HCT116 (cell line): Measurements from ENCODE around the gene ID3. TPM values are rescaled to one million over a fixed set of nuclear protein-coding genes. Genes with fewer than 3 reads are reported as not detected.
A peak's percentile ranks its signal among the peaks of the same experiment; 100 is the strongest.

Source experiments
- ATAC-seq: fragments of 200-7000 bp; cut with Tn5 transposase; 2 replicates; pipeline ENCODE4 v1.9.1; 2020; ENCODE audit warnings: mild to moderate bottlenecking, moderate library complexity
- BruUV-seq: library from RNA; stranded (reverse); fragments of 400-500 nt; replicated peaks from 2 replicates; lab custom pipeline; 2021; lab: Mats Ljungman, UMichigan
- CTCF ChIA-PET: fragments of 300-600 bp; sonication (Branson Sonifier 250); formaldehyde crosslinking; loops from one replicate; lab custom pipeline; 2021; ENCODE audit warnings: antibody characterized with exemption; lab: Charles Lee
- POLR2A ChIA-PET: fragments of 300-600, 350-600 bp; sonication (Branson Sonifier 250); formaldehyde crosslinking; loops from one replicate; lab custom pipeline; 2021; ENCODE audit warnings: antibody characterized with exemption; lab: Charles Lee
- RAD21 ChIA-PET, 2 experiments: fragments of 300-600 bp; sonication (Branson Sonifier 250); formaldehyde crosslinking; loops; one replicate each; lab custom pipeline; 2023; ENCODE audit warnings: low total read pairs in 2 of 2; ENCODE audit not compliant: uncharacterized antibody in 2 of 2, unreplicated experiment in 2 of 2, low non-redundant PET in 1 of 2; lab: Charles Lee
- DNase-seq: peaks from one replicate; pipeline ENCODE4 v3.0.0-alpha.2; 2010; ENCODE audit warnings: low read depth, low spot score
- H2AFZ ChIP-seq: fragments of 200-600 bp; shearing (Covaris generic), sonication (generic); 2 replicates; pipeline ENCODE4 v1.6.1; 2017; ENCODE audit warnings: low read depth, mixed run types, mixed read lengths, antibody characterized with exemption, low read length; ENCODE audit not compliant: poor library complexity, severe bottlenecking
- H3K27ac ChIP-seq: 2 replicates; pipeline ENCODE4 v1.5.1; 2012; ENCODE audit warnings: low read depth, low read length
- H3K27me3 ChIP-seq: fragments of 200-600 bp; sonication (generic); 2 replicates; pipeline ENCODE4 v1.6.1; 2016; ENCODE audit warnings: mixed run types, low read length, mixed read lengths; ENCODE audit not compliant: insufficient read depth
- H3K36me3 ChIP-seq, 2 experiments: fragments of 200-500 bp in 1 of 2; fragments of 200-600 bp in 1 of 2; sonication (Bioruptor generic) in 1 of 2; sonication (generic) in 1 of 2; 2 replicates each; pipeline versions ENCODE4 v1.5.1 to v1.6.1; 2014 to 2016; ENCODE audit warnings: low read length in 2 of 2, inconsistent platforms in 1 of 2, mixed read lengths in 1 of 2, mixed run types in 1 of 2; ENCODE audit not compliant: insufficient read depth in 2 of 2, control insufficient read depth in 1 of 2
- H3K4me1 ChIP-seq, 2 experiments: fragments of 200-600 bp in 1 of 2; sonication (generic) in 1 of 2; 2 replicates each; pipeline versions ENCODE4 v1.5.1 to v1.6.1; 2012 to 2017; ENCODE audit warnings: low read length in 2 of 2, inconsistent platforms in 1 of 2, mild to moderate bottlenecking in 1 of 2, mixed read lengths in 1 of 2, mixed run types in 1 of 2, moderate library complexity in 1 of 2; ENCODE audit not compliant: insufficient read depth in 2 of 2, control insufficient read depth in 1 of 2
- H3K4me2 ChIP-seq: fragments of 200-600 bp; sonication (generic); 2 replicates; pipeline ENCODE4 v1.6.1; 2017; ENCODE audit warnings: mixed run types, low read length, mixed read lengths
- H3K4me3 ChIP-seq, 2 experiments: fragments of 200-600 bp in 1 of 2; sonication (generic) in 1 of 2; replicated peaks in 1 of 2; 2 replicates each; pipeline ENCODE4 v1.5.1; 2011 to 2016; ENCODE audit warnings: low read length in 2 of 2, control low read depth in 1 of 2, low read depth in 1 of 2, mild to moderate bottlenecking in 1 of 2, mixed read lengths in 1 of 2, mixed run types in 1 of 2
- H3K79me2 ChIP-seq: fragments of 200-600 bp; sonication (generic); 2 replicates; pipeline ENCODE4 v1.6.1; 2017; ENCODE audit warnings: mild to moderate bottlenecking, mixed run types, low read length, moderate library complexity, mixed read lengths; ENCODE audit not compliant: insufficient read depth
- H3K9ac ChIP-seq: fragments of 200-600 bp; sonication (generic); 2 replicates; pipeline ENCODE4 v1.6.1; 2016; ENCODE audit warnings: low read length, mixed read lengths
- H3K9me2 ChIP-seq: fragments of 200-600 bp; sonication (generic), shearing (Covaris generic); 2 replicates; pipeline ENCODE4 v1.6.1; 2017; ENCODE audit warnings: mixed run types, mild to moderate bottlenecking, moderate library complexity; ENCODE audit not compliant: insufficient read depth
- H3K9me3 ChIP-seq, 2 experiments: fragments of 200-500 bp in 1 of 2; fragments of 200-600 bp in 1 of 2; sonication (Bioruptor generic) in 1 of 2; sonication (generic) in 1 of 2; 2 replicates each; pipeline ENCODE4 v1.6.1; 2014 to 2017; ENCODE audit warnings: low read length in 2 of 2, mixed read lengths in 2 of 2, inconsistent platforms in 1 of 2, low read depth in 1 of 2, mild to moderate bottlenecking in 1 of 2, mixed run types in 1 of 2, moderate library complexity in 1 of 2; ENCODE audit not compliant: control insufficient read depth in 1 of 2, insufficient read depth in 1 of 2
- H4K20me1 ChIP-seq: fragments of 200-600 bp; sonication (generic), shearing (Covaris generic); 2 replicates; pipeline ENCODE4 v1.6.1; 2017; ENCODE audit warnings: mixed run types, mild to moderate bottlenecking, moderate library complexity; ENCODE audit not compliant: insufficient read depth
- MAX ChIP-seq: IDR thresholded peaks from 2 replicates; pipeline ENCODE4 v1.6.1; 2012
- ZNF274 ChIP-seq: fragments of 200-500 bp; sonication (Bioruptor generic); IDR thresholded peaks from 2 replicates; pipeline ENCODE4 v1.6.1; 2014; ENCODE audit warnings: mild to moderate bottlenecking, low read depth, low read length, inconsistent platforms
- intact Hi-C: fragments of 100-400 bp; cut with micrococcal nuclease; formaldehyde crosslinking; loops from 2 replicates; pipeline ENCODE4 v1.10.0; 2022
- total RNA-seq: library from RNA; stranded (reverse); gene quantifications from one replicate; pipeline ENCODE4 v1.2.1, GENCODE V29; 2021; ENCODE audit not compliant: unreplicated experiment
- TF ChIP-seq, protein P1 (sequence below): IDR thresholded peaks from 2 replicates; pipeline ENCODE4 v1.6.1; 2012; ENCODE audit warnings: low read depth

The ID3 gene
- total RNA-seq, 1 experiment from 2014 or later, result 183 TPM

DNA sequence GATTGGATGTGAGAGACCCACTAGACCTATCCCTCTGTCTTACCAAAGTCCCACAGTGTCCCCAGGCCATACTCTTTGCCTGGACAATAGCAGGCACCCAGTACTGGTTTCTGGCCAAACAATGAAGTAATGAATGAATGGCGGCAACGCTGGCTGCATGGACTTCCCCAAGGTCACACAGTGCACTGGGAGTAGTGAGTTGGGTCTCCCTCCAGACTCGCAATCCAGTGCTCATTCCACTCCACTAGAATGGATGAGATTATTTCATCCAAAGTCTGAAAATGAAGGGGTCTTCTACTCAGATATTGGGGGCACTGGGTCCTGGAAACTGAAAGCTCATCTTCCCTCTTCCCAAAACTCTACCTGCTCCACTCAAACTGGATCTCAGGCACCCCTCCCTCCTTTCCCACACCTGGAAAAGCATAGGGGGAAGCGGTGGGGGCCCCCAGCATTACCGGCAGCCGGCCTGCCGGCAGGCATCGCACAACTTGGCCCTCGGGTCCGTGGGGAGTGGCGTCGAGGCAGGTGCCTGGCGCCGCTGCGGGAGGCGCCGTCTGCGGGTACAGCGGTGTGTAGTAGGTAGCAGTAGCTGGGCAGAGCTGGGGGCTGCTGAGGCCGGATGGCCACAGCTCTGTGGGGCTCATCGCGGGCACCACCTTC is 29.1 kb downstream of the ID3 start:
- ChIA-PET RAD21 (no interaction called here), POLR2A (interaction anchor here (0.7 to 1.7 kb wide), 5 partner anchors 16 to 186 kb away, joined by 3 to 4 read pairs (median 3); partner anchors contain the start of gene HNRNPR), CTCF (interaction anchor here (2.6 to 5.3 kb wide), 2 partner anchors 33 to 107 kb away, joined by 10 to 48 read pairs; no protein-coding TSS in a partner anchor)
- no TSS peak for BruUV-seq
- peaks cover 45% of the 10 kb centered on the region for H3K79me2 ChIP-seq
- peaks cover 0 to 5% of the 10 kb centered on the region in 2 experiments; a peak in 1 of 4 replicates for H3K36me3 ChIP-seq
- H3K9me2 ChIP-seq, result no peaks in the 10 kb centered on the region
- H3K4me1 ChIP-seq, result peaks cover 64 to 97% of the 10 kb centered on the region in 2 experiments
- peak; percentile 28 for ATAC-seq
- H3K9me3 ChIP-seq, result no peaks in the 10 kb centered on the region
- peak overlapping the region; percentile 80 for H3K27ac ChIP-seq
- TF ChIP-seq MAX (no peak; the same call in 1 of the 2 replicates), ZNF274 (no peak)
- TF ChIP-seq, protein P1, sequence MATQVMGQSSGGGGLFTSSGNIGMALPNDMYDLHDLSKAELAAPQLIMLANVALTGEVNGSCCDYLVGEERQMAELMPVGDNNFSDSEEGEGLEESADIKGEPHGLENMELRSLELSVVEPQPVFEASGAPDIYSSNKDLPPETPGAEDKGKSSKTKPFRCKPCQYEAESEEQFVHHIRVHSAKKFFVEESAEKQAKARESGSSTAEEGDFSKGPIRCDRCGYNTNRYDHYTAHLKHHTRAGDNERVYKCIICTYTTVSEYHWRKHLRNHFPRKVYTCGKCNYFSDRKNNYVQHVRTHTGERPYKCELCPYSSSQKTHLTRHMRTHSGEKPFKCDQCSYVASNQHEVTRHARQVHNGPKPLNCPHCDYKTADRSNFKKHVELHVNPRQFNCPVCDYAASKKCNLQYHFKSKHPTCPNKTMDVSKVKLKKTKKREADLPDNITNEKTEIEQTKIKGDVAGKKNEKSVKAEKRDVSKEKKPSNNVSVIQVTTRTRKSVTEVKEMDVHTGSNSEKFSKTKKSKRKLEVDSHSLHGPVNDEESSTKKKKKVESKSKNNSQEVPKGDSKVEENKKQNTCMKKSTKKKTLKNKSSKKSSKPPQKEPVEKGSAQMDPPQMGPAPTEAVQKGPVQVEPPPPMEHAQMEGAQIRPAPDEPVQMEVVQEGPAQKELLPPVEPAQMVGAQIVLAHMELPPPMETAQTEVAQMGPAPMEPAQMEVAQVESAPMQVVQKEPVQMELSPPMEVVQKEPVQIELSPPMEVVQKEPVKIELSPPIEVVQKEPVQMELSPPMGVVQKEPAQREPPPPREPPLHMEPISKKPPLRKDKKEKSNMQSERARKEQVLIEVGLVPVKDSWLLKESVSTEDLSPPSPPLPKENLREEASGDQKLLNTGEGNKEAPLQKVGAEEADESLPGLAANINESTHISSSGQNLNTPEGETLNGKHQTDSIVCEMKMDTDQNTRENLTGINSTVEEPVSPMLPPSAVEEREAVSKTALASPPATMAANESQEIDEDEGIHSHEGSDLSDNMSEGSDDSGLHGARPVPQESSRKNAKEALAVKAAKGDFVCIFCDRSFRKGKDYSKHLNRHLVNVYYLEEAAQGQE, result no peak
- TF ChIP-seq, all 23 proteins: peak for 0
- no peaks in the 10 kb centered on the region for H3K27me3 ChIP-seq
- DNase-seq, result no peak
- intact Hi-C loops, result loop anchor here (10.0 kb wide), 2 partner anchors 185 to 315 kb away; partner anchors contain the start of genes HNRNPR and HTR1D
- peak overlapping the region; percentile 91 for H3K9ac ChIP-seq
- peak overlapping the region; percentile 69 to 84 for H3K4me3 ChIP-seq
- no peak overlapping the region for H2AFZ ChIP-seq
- H4K20me1 ChIP-seq, result no peaks in the 10 kb centered on the region
- H3K4me2 ChIP-seq, result peak overlapping the region; percentile 97
